Endothelial cell of umbilical vein (primary cell): ENCODE measurements around the gene TF. TPM values are rescaled to one million over a fixed set of nuclear protein-coding genes. Genes with fewer than 3 reads are reported as not detected.

Experiments used
- BruUV-seq: library from RNA; stranded (reverse); fragments of 400-500 nt; replicated peaks from 2 replicates; lab custom pipeline; 2021; lab: Mats Ljungman, UMichigan
- CTCF ChIA-PET: fragments of 300-600, 350-600 bp; sonication (Branson Sonifier 250); formaldehyde crosslinking; loops from one replicate; lab custom pipeline; 2021; ENCODE audit warnings: antibody characterized with exemption, inconsistent platforms; lab: Charles Lee
- POLR2A ChIA-PET: fragments of 300-600, 350-600 bp; sonication (Branson Sonifier 250); formaldehyde crosslinking; loops from one replicate; lab custom pipeline; 2021; ENCODE audit warnings: antibody characterized with exemption, inconsistent platforms; lab: Charles Lee
- DNase-seq: peaks from one replicate; pipeline ENCODE4 v3.0.0-alpha.2; 2011; ENCODE audit warnings: low read depth, low spot score
- FAIRE-seq: peaks from 2 replicates; lab custom pipeline; 2011; peaks lifted over from hg19 to GRCh38; lab: Jason Lieb, UNC
- H2AFZ ChIP-seq: 2 replicates; pipeline ENCODE4 v1.6.0; 2012; ENCODE audit warnings: low read depth, low read length, control low read depth, inconsistent platforms
- H3K27ac ChIP-seq: 2 replicates; pipeline ENCODE4 v1.5.1; 2011; ENCODE audit warnings: low read depth, mild to moderate bottlenecking, control low read depth, low read length, moderate library complexity; ENCODE audit not compliant: insufficient read depth
- H3K27me3 ChIP-seq, 2 experiments: 2 replicates each; pipeline versions ENCODE4 v1.6.0 to v1.6.1; 2011; ENCODE audit warnings: low read length in 2 of 2, mixed read lengths in 1 of 2; ENCODE audit not compliant: control insufficient read depth in 2 of 2, insufficient read depth in 2 of 2
- H3K36me3 ChIP-seq, 2 experiments: 2 replicates in 1 of 2; 3 replicates in 1 of 2; pipeline ENCODE4 v1.5.1; 2011; ENCODE audit warnings: low read length in 2 of 2, mild to moderate bottlenecking in 1 of 2, moderate library complexity in 1 of 2; ENCODE audit not compliant: control insufficient read depth in 2 of 2, insufficient read depth in 2 of 2; ENCODE audit errors: extremely low read depth in 1 of 2
- H3K4me1 ChIP-seq: 3 replicates; pipeline ENCODE4 v1.5.1; 2011; ENCODE audit warnings: mild to moderate bottlenecking, low read length; ENCODE audit not compliant: control insufficient read depth, insufficient read depth; ENCODE audit errors: extremely low read depth
- H3K4me2 ChIP-seq: 2 replicates; pipeline ENCODE4 v1.6.1; 2011; ENCODE audit warnings: low read length, control low read depth, mixed read lengths; ENCODE audit not compliant: insufficient read depth
- H3K4me3 ChIP-seq, 3 experiments: fragments of 200-600 bp in 1 of 3; sonication (generic), shearing (Covaris generic) in 1 of 3; replicated peaks in 1 of 3; 2 replicates each; pipeline ENCODE4 v1.5.1; 2011 to 2016; ENCODE audit warnings: control low read depth in 3 of 3, low read length in 3 of 3, mild to moderate bottlenecking in 2 of 3, inconsistent platforms in 1 of 3, low read depth in 1 of 3, moderate library complexity in 1 of 3; ENCODE audit not compliant: insufficient read depth in 1 of 3
- H3K79me2 ChIP-seq: 2 replicates; pipeline ENCODE4 v1.6.0; 2012; ENCODE audit warnings: low read length, inconsistent platforms; ENCODE audit not compliant: control insufficient read depth, insufficient read depth
- H3K9ac ChIP-seq: replicated peaks from 2 replicates; pipeline ENCODE3; 2011; ENCODE audit warnings: low read length, control low read depth; ENCODE audit not compliant: insufficient read depth; ENCODE audit errors: extremely low read depth
- H3K9me1 ChIP-seq: replicated peaks from 3 replicates; pipeline ENCODE4 v1.6.0; 2011; ENCODE audit warnings: mild to moderate bottlenecking, low read length; ENCODE audit not compliant: control insufficient read depth, insufficient read depth; ENCODE audit errors: extremely low read depth
- H3K9me3 ChIP-seq: replicated peaks from 2 replicates; pipeline ENCODE4 v1.5.1; 2012; ENCODE audit warnings: low read length, inconsistent platforms; ENCODE audit not compliant: control insufficient read depth, insufficient read depth
- H4K20me1 ChIP-seq: replicated peaks from 2 replicates; pipeline ENCODE3; 2011; ENCODE audit warnings: mild to moderate bottlenecking, low read length; ENCODE audit not compliant: control insufficient read depth, insufficient read depth; ENCODE audit errors: extremely low read depth
- CTCF ChIP-seq, 2 donors: IDR thresholded peaks; 1 replicate in 1 of 2; 2 replicates in 1 of 2; pipeline ENCODE4 v1.5.1; 2011; ENCODE audit warnings: low read length in 2 of 2, mild to moderate bottlenecking in 2 of 2, moderate library complexity in 2 of 2, control low read depth in 1 of 2, inconsistent platforms in 1 of 2, low read depth in 1 of 2; ENCODE audit not compliant: insufficient read depth in 1 of 2; ENCODE audit errors: extremely low read depth in 1 of 2
- EZH2 ChIP-seq: IDR thresholded peaks from 2 replicates; pipeline ENCODE4 v1.6.1; 2012; ENCODE audit warnings: borderline replicate concordance, low read depth, mild to moderate bottlenecking, moderate library complexity, low read length, inconsistent platforms; ENCODE audit not compliant: severe bottlenecking
- FOS ChIP-seq: IDR thresholded peaks from 2 replicates; pipeline ENCODE4 v1.6.1; 2011; ENCODE audit warnings: mild to moderate bottlenecking, low read length, moderate library complexity, borderline replicate concordance; ENCODE audit not compliant: insufficient read depth
- GATA2 ChIP-seq: IDR thresholded peaks from 2 replicates; pipeline ENCODE4 v1.7.0; 2011; ENCODE audit warnings: low read depth, mild to moderate bottlenecking, moderate library complexity, mixed read lengths, low read length; ENCODE audit not compliant: insufficient read length, insufficient read depth
- JUN ChIP-seq: IDR thresholded peaks from 2 replicates; pipeline ENCODE4 v1.6.1; 2011; ENCODE audit warnings: borderline replicate concordance, low read depth; ENCODE audit not compliant: insufficient read length, insufficient read depth
- MAX ChIP-seq: IDR thresholded peaks from 2 replicates; pipeline ENCODE4 v1.6.1; 2011; ENCODE audit not compliant: insufficient read depth, insufficient read length
- MYC ChIP-seq: IDR thresholded peaks from one replicate; pipeline ENCODE4 v1.6.1; 2011; ENCODE audit warnings: mild to moderate bottlenecking, low read depth, low read length
- POLR2A ChIP-seq: IDR thresholded peaks from 2 replicates; pipeline ENCODE4 v1.6.1; 2012; ENCODE audit warnings: low read depth, mild to moderate bottlenecking, control low read depth, low read length
- POLR2AphosphoS5 ChIP-seq: IDR thresholded peaks from 2 replicates; pipeline ENCODE4 v1.6.1; 2012; ENCODE audit warnings: low read depth, mild to moderate bottlenecking, control low read depth, low read length, moderate library complexity; ENCODE audit not compliant: insufficient read depth
- dilution Hi-C: fragments of 300-500 bp; cut with MboI; formaldehyde crosslinking; loops from one replicate; pipeline ENCODE4 v1.15.0; 2019; ENCODE audit warnings: low sequenced_read_pairs; ENCODE audit not compliant: extremely low pct_ligation_motif_present
- intact Hi-C: fragments of 100-400 bp; cut with micrococcal nuclease; formaldehyde crosslinking; loops from one replicate; pipeline ENCODE4 v1.10.0; 2022
- polyA plus RNA-seq, 4 experiments: library from polyadenylated mRNA; depleted of rRNA in 3 of 4; stranded (reverse) in 3 of 4; unstranded in 1 of 4; fragments of >200 nt; gene quantifications; 2 replicates each; pipeline versions ENCODE4 v1.2.1 to v1.2.3, GENCODE V29; 2011 to 2012; ENCODE audit warnings: missing spikeins in 1 of 4
- total RNA-seq: library from RNA; stranded (reverse); gene quantifications from 2 replicates; pipeline ENCODE4 v1.2.3, GENCODE V29; 2021

Gene TF
- total and polyA plus RNA-seq, 2 donors (not counting 3 experiments of a cell fraction or from before 2014, with no cell fraction given) = 0.32 to 0.69 TPM

- TF ChIP-seq FOS = no peak
- TF ChIP-seq POLR2A = no peak
- TF ChIP-seq GATA2 = no peak
- TF ChIP-seq MYC = no peak
- TF ChIP-seq CTCF (IDR thresholded peaks at IDR 0.05; ENCODE audit: extremely low read depth in 1 of 2, insufficient read depth in 1 of 2, low read depth in 1 of 2, low read length in 2 of 2) = no peak
- TF ChIP-seq MAX = no peak
- no peak for TF ChIP-seq POLR2AphosphoS5
- no peak for TF ChIP-seq EZH2
- no peak for TF ChIP-seq JUN
- no TSS peak for BruUV-seq
- POLR2A ChIA-PET = no interaction called here
- no peaks in the 10 kb centered on the region for H3K27me3 ChIP-seq
- FAIRE-seq (no peak), DNase-seq (no peak)
- no peaks in the 10 kb centered on the region for H3K79me2 ChIP-seq
- H3K9me3 ChIP-seq = no peaks in the 10 kb centered on the region
- H2AFZ ChIP-seq = no peak overlapping the region
- H3K9ac ChIP-seq = no peak overlapping the region
- H3K9me1 ChIP-seq = no peaks in the 10 kb centered on the region
- CTCF ChIA-PET = interaction anchor here (0.7 to 2.1 kb wide), 8 partner anchors 13 to 391 kb away, joined by 3 to 11 read pairs (median 3); no protein-coding TSS in a partner anchor
- peaks cover 12 to 27% of the 10 kb centered on the region in 2 experiments for H3K36me3 ChIP-seq
- no peaks in the 10 kb centered on the region for H3K4me1 ChIP-seq
- no peak overlapping the region for H3K27ac ChIP-seq
- no peaks in the 10 kb centered on the region for H4K20me1 ChIP-seq
- dilution Hi-C loops = no loop called here
- H3K4me2 ChIP-seq = no peak overlapping the region
- no peak overlapping the region for H3K4me3 ChIP-seq
- intact Hi-C loops = no loop called here
Measured at GRCh38 chr3:133820129-133820528, 73.9 kb downstream of the TF start.
